Osteocyte (in vitro differentiated cells): ENCODE measurements around the gene HSPA6. TPM values are rescaled to one million over a fixed set of nuclear protein-coding genes. Genes with fewer than 3 reads are reported as not detected.
"Not testable (repeated sequence)": the region's sequence is repeated elsewhere in the genome, so short reads cannot be mapped to it uniquely, and the experiment has no call there.

Source experiments
- DNase-seq: peaks from one replicate; pipeline ENCODE4 v3.0.0; 2021; ENCODE audit warnings: mixed read lengths; ENCODE audit not compliant: unreplicated experiment; ENCODE audit errors: extremely low spot score
- H3K27ac Mint-ChIP-seq: one replicate; pipeline ENCODE4 v1.8.0; 2021; ENCODE audit warnings: mild to moderate bottlenecking, mixed read lengths; ENCODE audit not compliant: unreplicated experiment
- H3K27me3 Mint-ChIP-seq: one replicate; pipeline ENCODE4 v1.8.0; 2021; ENCODE audit warnings: mixed read lengths; ENCODE audit not compliant: unreplicated experiment
- H3K36me3 Mint-ChIP-seq: one replicate; pipeline ENCODE4 v1.8.0; 2021; ENCODE audit warnings: mixed read lengths; ENCODE audit not compliant: unreplicated experiment
- H3K4me1 Mint-ChIP-seq: one replicate; pipeline ENCODE4 v1.8.0; 2021; ENCODE audit warnings: mixed read lengths; ENCODE audit not compliant: unreplicated experiment
- H3K4me3 Mint-ChIP-seq: one replicate; pipeline ENCODE4 v1.8.0; 2021; ENCODE audit warnings: mild to moderate bottlenecking, moderate library complexity, mixed read lengths; ENCODE audit not compliant: unreplicated experiment
- H3K9me3 Mint-ChIP-seq: one replicate; pipeline ENCODE4 v1.8.0; 2021; ENCODE audit warnings: mixed read lengths; ENCODE audit not compliant: unreplicated experiment
- total RNA-seq: library from RNA; stranded (reverse); gene quantifications from 2 replicates; pipeline ENCODE4 v1.2.1, GENCODE V29; 2021

The HSPA6 gene
- total RNA-seq, 1 donor from 2014 or later, result not detected

- not testable (repeated sequence) for H3K27ac Mint-ChIP-seq, H3K9me3 Mint-ChIP-seq, DNase-seq, H3K4me1 Mint-ChIP-seq, H3K27me3 Mint-ChIP-seq, H3K4me3 Mint-ChIP-seq, H3K36me3 Mint-ChIP-seq
Observed at GRCh38 chr1:161557506-161558450, 33.4 kb downstream of the HSPA6 start.

DNA sequence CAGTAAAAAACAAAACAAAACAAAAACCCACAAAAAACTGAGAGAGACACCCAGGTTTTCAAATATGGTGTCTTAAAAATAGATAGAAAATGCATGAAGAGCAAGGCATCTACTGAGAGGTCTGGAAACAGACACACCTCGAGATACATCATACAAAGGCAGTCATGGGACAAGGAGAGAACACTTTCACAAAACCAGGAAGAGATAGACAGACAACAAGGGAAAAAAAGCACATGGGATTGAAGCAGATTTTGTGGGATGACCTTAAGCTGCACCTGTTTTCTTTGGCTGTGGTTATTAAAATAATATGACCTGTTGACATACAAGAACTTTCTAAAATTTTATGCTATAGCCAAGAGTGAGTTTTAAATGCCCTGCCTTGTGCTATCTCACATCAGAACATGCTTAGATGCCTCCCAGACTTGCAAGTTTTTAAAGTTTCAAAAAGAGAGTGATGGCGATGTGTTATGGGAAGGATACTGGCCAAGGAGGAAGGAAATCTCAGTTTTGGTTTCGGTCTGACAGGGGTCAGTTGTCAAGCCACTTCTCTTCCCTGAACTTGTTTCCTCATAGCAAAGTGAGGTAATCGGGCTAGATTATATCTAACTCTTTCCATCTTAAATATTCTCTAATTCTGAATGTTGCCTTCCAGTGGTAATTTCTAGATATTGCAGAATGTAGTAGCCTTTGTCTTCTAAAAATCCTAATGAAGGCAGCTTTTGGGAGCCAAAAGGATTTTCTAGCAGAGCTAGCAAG is 36.8 kb downstream of the HSPA6 start:
- H3K9me3 Mint-ChIP-seq, H3K4me1 Mint-ChIP-seq, H3K36me3 Mint-ChIP-seq, H3K27ac Mint-ChIP-seq, H3K4me3 Mint-ChIP-seq, DNase-seq: not testable (repeated sequence)
- H3K27me3 Mint-ChIP-seq, result peaks cover 17% of the 10 kb centered on the region

- H3K36me3 Mint-ChIP-seq, H3K4me3 Mint-ChIP-seq, H3K9me3 Mint-ChIP-seq, H3K4me1 Mint-ChIP-seq, DNase-seq, H3K27ac Mint-ChIP-seq: not testable (repeated sequence)
- H3K27me3 Mint-ChIP-seq, result peaks cover 20% of the 10 kb centered on the region
Observed at GRCh38 chr1:161562441-161562840, 38.1 kb downstream of the HSPA6 start.

DNA sequence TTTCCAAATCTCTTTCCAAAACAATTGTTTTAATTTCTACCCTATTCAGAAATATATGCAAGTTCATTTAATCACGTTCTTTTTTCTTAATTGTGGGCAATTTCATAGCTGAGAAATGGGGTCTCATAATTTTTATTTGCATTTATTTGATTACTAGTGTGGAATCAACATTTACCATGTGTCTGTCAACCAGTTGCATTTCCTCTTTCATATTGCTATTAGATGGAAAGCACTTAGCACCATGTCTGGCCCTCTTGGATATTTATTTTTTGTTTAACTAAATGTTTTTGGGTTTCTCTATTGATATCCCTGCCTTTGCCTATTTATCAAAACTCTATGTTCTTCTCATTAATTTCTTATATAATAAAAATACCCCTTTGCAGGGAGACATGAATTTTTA is 39.2 kb downstream of the HSPA6 start:
- not testable (repeated sequence) for H3K27ac Mint-ChIP-seq, DNase-seq, H3K9me3 Mint-ChIP-seq, H3K4me3 Mint-ChIP-seq, H3K4me1 Mint-ChIP-seq, H3K36me3 Mint-ChIP-seq
- H3K27me3 Mint-ChIP-seq, result peaks cover 20% of the 10 kb centered on the region

DNA sequence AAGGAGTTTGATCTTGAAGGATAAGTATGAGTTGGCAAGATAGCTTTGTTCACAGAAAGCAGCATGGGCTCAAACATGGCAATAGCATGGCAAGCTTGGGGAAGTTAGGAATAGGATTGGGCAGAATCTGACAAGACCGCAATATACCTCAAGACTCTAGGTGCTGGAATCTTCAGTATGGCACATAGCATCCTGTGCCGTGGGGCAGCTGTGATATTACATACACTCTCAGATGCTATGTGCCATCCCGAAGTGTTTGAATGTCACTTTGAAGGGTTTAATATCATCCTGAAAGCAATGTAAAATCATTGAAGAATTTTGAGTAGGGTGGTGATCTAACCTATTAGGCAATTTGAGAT is 42.2 kb downstream of the HSPA6 start:
- DNase-seq, H3K4me3 Mint-ChIP-seq, H3K9me3 Mint-ChIP-seq, H3K36me3 Mint-ChIP-seq, H3K4me1 Mint-ChIP-seq, H3K27ac Mint-ChIP-seq: not testable (repeated sequence)
- H3K27me3 Mint-ChIP-seq, result peaks cover 22% of the 10 kb centered on the region

GRCh38 chr1:161571703-161572102 is 47.4 kb downstream of the HSPA6 start:
- not testable (repeated sequence) for H3K36me3 Mint-ChIP-seq, H3K27me3 Mint-ChIP-seq, H3K4me1 Mint-ChIP-seq, DNase-seq, H3K9me3 Mint-ChIP-seq, H3K4me3 Mint-ChIP-seq, H3K27ac Mint-ChIP-seq

Other genes with a start within 250 kb of the HSPA6 start
- 0.44 and 0.81 TPM in 2 replicates for gene MPZ, start 214.6 kb upstream of the HSPA6 start, total RNA-seq
- gene SDHC, start 210.2 kb upstream of the HSPA6 start, total RNA-seq, result 148 and 164 TPM in 2 replicates
- not detected in 2 replicates for gene CFAP126, start 156.7 kb upstream of the HSPA6 start, total RNA-seq
- gene FCGR2A, start 19.1 kb upstream of the HSPA6 start, total RNA-seq, result not detected in 2 replicates
- gene FCGR3A, start 25.3 kb downstream of the HSPA6 start, total RNA-seq, result not detected in 2 replicates
- gene FCGR3B, start 106.6 kb downstream of the HSPA6 start, total RNA-seq, result not detected in 2 replicates
- not detected in 2 replicates for gene FCGR2B, start 138.6 kb downstream of the HSPA6 start, total RNA-seq
- gene FCRLA, start 182.7 kb downstream of the HSPA6 start, total RNA-seq, result not detected in 2 replicates
- gene FCRLB, start 197.0 kb downstream of the HSPA6 start, total RNA-seq, result 0.27 TPM in 1 of 2 replicates, not detected in the other
- gene DUSP12, start 225.2 kb downstream of the HSPA6 start, total RNA-seq, result 20.1 and 21.8 TPM in 2 replicates
- 29.7 and 32.2 TPM in 2 replicates for gene ATF6, start 241.8 kb downstream of the HSPA6 start, total RNA-seq